Neuron (in vitro differentiated cells): ENCODE results near the gene ATG4B.

Source experiments
- H2AFZ ChIP-seq: one replicate; pipeline ENCODE4 v1.6.1; 2013; ENCODE audit warnings: low read depth, mild to moderate bottlenecking, inconsistent platforms, low read length, moderate library complexity
- H3K27me3 ChIP-seq: one replicate; pipeline ENCODE4 v1.6.1; 2013; ENCODE audit warnings: low read length; ENCODE audit not compliant: insufficient read depth
- H3K36me3 ChIP-seq: one replicate; pipeline ENCODE4 v1.6.1; 2013; ENCODE audit warnings: low read length; ENCODE audit not compliant: insufficient read depth
- H3K4me1 ChIP-seq: one replicate; pipeline ENCODE4 v1.6.1; 2013; ENCODE audit warnings: low read length; ENCODE audit not compliant: insufficient read depth
- H3K4me3 ChIP-seq: 2 replicates; pipeline ENCODE4 v1.5.1; 2013; ENCODE audit warnings: mild to moderate bottlenecking, low read length, moderate library complexity
- H3K9me3 ChIP-seq: one replicate; pipeline ENCODE4 v1.6.1; 2013; ENCODE audit warnings: low read length

The ATG4B gene

GRCh38 chr2:241668839-241669238, 31.3 kb downstream of the ATG4B start:
- Histone ChIP-seq H3K4me3 (no peak overlapping the region), H3K36me3 (peaks cover 47% of the 10 kb centered on the region), H2AFZ (no peak overlapping the region), H3K27me3 (no peaks in the 10 kb centered on the region), H3K9me3 (no peaks in the 10 kb centered on the region), H3K4me1 (peaks cover 21% of the 10 kb centered on the region)

- H3K4me3 ChIP-seq: no peak overlapping the region
- H2AFZ ChIP-seq: no peak overlapping the region
- H3K27me3 ChIP-seq: no peaks in the 10 kb centered on the region
- peaks cover 16% of the 10 kb centered on the region for H3K4me1 ChIP-seq
- H3K9me3 ChIP-seq: no peaks in the 10 kb centered on the region
- H3K36me3 ChIP-seq: peaks cover 48% of the 10 kb centered on the region
Measured at GRCh38 chr2:241670333-241671110, 33.0 kb downstream of the ATG4B start.

GRCh38 chr2:241671457-241672240, 34.2 kb downstream of the ATG4B start:
- Histone ChIP-seq H3K27me3 (no peaks in the 10 kb centered on the region), H3K9me3 (no peaks in the 10 kb centered on the region), H3K4me3 (no peak overlapping the region), H3K36me3 (peaks cover 59% of the 10 kb centered on the region), H2AFZ (no peak overlapping the region), H3K4me1 (peaks cover 5% of the 10 kb centered on the region)

DNA sequence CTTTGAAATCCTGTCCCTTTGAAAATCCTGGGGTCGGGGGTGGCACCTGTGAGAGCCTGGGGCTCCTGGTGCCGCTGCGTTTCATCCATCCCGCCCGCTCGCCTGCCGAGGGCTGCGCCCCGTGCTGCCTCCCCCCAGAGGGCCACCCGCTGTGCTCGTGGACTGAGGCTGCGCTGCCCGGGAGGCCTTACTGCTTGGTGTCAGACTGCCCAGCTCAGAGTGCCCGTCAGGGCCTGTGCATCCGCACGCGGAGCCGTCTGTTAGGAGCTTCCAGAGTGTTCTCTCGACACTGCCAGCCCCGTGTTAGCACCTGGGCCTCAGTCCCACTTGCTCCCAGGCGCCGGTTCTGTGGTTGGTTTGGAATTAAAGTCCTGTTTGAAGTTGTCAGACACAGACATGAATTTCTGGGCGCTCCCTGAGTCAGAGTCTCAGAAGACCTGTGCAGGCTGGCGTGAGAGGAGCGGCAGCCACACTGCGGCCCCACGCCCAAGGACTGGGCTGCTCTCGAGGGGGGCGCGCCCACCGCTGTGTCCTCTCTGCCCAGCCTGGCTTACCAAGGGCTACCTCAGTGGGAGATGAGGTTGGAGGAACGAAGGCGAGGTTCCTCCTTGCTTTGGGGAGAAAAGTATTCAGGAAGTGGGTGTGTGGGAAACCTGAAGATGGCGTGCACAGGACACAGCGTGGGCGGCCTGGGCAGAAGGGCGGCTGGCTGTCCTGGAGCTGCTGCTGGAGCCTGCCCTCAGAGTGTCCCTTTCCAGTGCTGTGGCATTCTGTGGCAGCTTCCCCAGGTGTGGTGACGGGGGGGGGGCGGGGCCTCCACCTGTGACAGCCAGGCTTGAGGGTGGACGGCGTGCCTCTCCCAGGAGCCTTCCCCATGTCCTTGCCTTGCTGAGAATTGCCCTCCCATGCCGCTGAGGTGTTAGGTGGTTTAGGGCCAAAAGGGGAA, 35.0 kb downstream of the ATG4B start:
- H3K27me3 ChIP-seq: no peaks in the 10 kb centered on the region
- H3K4me1 ChIP-seq: no peaks in the 10 kb centered on the region
- no peaks in the 10 kb centered on the region for H3K9me3 ChIP-seq
- H3K4me3 ChIP-seq: no peak overlapping the region
- H2AFZ ChIP-seq: no peak overlapping the region
- peaks cover 63% of the 10 kb centered on the region for H3K36me3 ChIP-seq

- no peaks in the 10 kb centered on the region for H3K9me3 ChIP-seq
- H2AFZ ChIP-seq: no peak overlapping the region
- H3K27me3 ChIP-seq: no peaks in the 10 kb centered on the region
- H3K36me3 ChIP-seq: peaks cover 59% of the 10 kb centered on the region
- no peaks in the 10 kb centered on the region for H3K4me1 ChIP-seq
- no peak overlapping the region for H3K4me3 ChIP-seq
Measured at GRCh38 chr2:241673189-241673663, 35.7 kb downstream of the ATG4B start.

DNA sequence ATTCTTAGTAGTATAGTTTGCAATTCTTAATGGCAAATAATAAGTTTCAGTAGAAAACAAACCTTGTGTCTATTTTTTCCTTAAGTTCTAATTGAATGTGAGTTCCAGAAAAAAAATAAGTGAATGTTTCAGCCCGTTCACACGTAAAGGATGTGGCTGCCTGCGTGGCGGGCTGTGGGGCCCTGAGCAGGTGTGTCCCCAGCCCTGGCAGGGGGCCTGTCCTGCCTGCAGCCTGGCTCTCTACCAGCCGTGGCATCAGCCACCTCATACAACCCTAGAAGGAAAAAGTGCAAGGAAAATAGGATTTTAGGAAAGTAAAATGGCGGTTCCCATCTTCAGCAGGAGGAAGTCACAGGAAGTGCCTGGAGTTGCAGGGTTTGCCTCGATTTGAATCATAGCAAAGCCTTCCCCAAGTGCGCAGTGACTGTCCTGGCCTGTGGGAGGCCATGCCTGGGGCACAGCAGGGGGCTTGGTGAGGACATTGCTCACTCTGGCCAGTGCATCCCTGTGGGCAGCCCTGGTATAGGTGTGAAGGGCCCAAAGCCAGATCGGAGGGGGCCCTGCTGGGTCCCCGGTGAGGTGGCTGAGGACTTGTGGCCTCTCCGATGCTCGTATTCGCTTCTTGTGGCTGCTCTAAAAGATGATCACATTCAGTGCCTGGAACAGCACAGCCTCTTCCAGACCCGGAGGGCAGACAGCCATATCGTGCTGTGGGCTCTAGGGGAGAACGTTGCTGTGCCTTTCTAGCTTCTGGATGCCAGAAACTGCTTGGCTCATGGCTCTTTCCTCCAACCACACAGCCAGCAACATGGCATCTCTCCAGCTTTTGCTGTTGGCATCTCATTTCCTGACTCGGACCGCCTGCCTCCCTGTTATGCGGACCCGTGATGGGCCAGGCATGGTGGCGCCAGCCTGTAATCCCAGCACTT, 36.6 kb downstream of the ATG4B start:
- H3K27me3 ChIP-seq: no peaks in the 10 kb centered on the region
- H3K36me3 ChIP-seq: peaks cover 60% of the 10 kb centered on the region
- H2AFZ ChIP-seq: no peak overlapping the region
- H3K4me3 ChIP-seq: no peak overlapping the region
- no peaks in the 10 kb centered on the region for H3K4me1 ChIP-seq
- no peaks in the 10 kb centered on the region for H3K9me3 ChIP-seq

GRCh38 chr2:241675885-241676284, 38.4 kb downstream of the ATG4B start:
- H3K9me3 ChIP-seq: no peaks in the 10 kb centered on the region
- H3K4me3 ChIP-seq: no peak overlapping the region
- H3K36me3 ChIP-seq: peaks cover 61% of the 10 kb centered on the region
- H2AFZ ChIP-seq: no peak overlapping the region
- no peaks in the 10 kb centered on the region for H3K27me3 ChIP-seq
- no peaks in the 10 kb centered on the region for H3K4me1 ChIP-seq

DNA sequence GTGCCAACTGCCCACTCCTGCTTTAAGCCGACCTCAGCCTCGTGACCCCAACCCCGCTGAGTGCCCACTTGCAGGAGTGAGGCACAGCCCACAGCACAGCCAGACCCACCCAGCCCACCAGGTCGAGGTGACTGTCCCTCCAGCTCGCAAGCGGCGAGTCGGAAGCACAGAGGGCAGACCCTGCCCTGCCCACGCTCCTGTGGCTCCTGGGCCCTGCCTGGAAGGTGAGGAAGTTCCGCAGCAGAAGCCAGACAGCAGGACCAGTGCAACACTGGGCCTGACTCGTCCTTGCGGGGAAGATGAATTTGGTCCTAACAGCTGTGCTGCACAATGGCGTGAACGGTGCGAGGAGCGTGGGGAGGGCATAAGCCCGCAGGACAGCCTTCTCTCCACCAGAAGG, 39.2 kb downstream of the ATG4B start:
- Histone ChIP-seq H3K4me1 (no peaks in the 10 kb centered on the region), H3K27me3 (no peaks in the 10 kb centered on the region), H2AFZ (no peak overlapping the region), H3K4me3 (no peak overlapping the region), H3K36me3 (peaks cover 61% of the 10 kb centered on the region), H3K9me3 (no peaks in the 10 kb centered on the region)

- Histone ChIP-seq H3K9me3 (no peaks in the 10 kb centered on the region), H3K36me3 (peaks cover 64% of the 10 kb centered on the region), H3K27me3 (no peaks in the 10 kb centered on the region), H3K4me1 (no peaks in the 10 kb centered on the region), H2AFZ (no peak overlapping the region), H3K4me3 (no peak overlapping the region)
Measured at GRCh38 chr2:241677392-241677791, 39.9 kb downstream of the ATG4B start.

DNA sequence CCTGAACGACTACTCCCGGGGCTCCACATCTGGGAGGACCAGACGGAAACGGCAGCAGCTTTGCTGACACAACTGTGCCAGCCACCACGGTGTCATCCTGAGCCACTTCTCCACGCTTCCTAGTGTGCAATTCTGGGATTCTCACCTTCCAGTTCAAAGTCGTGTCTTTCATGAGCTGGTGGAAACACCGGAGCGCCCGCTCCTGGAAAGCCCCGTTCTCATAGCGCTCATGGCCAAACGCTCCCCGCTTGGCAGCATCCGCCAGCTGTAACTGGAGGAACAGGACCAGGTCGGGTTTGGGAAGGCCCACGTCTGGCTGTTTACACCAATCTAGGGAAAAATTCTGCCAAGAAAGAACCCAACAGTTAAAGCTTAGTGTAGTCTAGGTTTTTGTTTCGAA, 40.8 kb downstream of the ATG4B start:
- H3K4me1 ChIP-seq: no peaks in the 10 kb centered on the region
- peaks cover 72% of the 10 kb centered on the region for H3K36me3 ChIP-seq
- H3K4me3 ChIP-seq: no peak overlapping the region
- H3K27me3 ChIP-seq: no peaks in the 10 kb centered on the region
- H2AFZ ChIP-seq: no peak overlapping the region
- no peaks in the 10 kb centered on the region for H3K9me3 ChIP-seq

DNA sequence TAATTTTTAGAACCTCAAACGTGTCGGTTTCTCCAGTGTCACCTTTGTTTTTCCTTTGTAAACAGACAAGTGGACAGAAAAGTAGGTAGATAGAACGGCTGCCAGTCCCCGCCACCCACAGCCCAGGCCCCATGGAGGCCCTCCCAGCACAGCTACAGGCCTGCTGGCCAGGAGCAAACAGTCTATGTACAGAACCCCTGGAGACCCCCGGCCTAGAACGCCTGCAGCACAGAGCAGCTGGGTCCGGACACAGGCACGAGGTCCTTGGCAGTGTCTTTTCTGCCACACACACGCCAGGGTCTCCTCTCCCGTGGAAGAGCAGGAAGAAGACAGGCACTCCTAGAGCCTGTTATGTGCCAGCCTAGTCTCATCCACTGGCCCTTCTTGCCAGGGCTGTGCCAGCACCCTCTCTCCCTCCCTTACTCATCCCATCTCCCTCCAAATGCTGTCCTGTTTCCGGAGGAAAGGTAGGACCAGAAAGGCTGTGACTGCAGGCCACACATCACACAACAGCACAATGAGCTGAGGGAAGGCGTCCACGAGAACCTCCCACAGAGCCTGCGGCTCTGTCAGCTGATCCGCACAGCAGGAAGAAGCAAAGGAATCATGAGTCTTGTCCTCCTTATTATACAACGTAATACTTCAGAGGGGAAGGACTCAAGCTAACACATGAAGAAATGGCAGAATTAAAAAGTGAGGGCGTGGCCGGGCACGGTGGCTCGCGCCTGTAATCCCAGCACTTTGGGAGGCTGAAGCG, 41.5 kb downstream of the ATG4B start:
- Histone ChIP-seq H3K27me3 (no peaks in the 10 kb centered on the region), H3K4me1 (no peaks in the 10 kb centered on the region), H3K9me3 (no peaks in the 10 kb centered on the region), H3K4me3 (no peak overlapping the region), H2AFZ (no peak overlapping the region), H3K36me3 (peaks cover 79% of the 10 kb centered on the region)
